Activated CD4-positive, CD25-positive, alpha-beta regulatory T cell treated with anti-CD3 and anti-CD28 coated beads, Interleukin-2, amount 50 U/mL, for 72 hours (primary cell): ENCODE measurements around the gene CPLX3.

Source experiments
- DNase-seq: peaks from one replicate; pipeline ENCODE4 v3.0.0; 2021

The CPLX3 gene

DNA sequence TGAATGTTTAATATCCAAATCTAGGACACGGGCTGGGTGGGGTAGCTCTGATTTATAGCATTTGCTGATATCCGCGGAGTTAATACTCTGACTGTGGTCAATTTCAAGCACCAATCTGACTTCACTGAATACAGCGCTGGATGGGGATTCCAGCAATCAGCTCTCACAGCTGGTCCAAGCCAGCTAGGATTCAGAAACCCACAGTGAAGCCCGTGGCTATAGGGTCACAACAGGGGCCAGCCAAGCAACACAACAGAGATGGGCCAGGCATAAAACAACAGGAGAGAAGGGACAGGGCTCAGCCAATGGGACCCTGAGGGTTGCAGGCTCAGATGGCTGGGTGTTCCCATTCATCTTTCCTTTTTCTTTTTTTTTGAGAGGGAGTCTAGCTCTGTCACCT, 19.1 kb upstream of the CPLX3 start:
- no peak for DNase-seq

DNA sequence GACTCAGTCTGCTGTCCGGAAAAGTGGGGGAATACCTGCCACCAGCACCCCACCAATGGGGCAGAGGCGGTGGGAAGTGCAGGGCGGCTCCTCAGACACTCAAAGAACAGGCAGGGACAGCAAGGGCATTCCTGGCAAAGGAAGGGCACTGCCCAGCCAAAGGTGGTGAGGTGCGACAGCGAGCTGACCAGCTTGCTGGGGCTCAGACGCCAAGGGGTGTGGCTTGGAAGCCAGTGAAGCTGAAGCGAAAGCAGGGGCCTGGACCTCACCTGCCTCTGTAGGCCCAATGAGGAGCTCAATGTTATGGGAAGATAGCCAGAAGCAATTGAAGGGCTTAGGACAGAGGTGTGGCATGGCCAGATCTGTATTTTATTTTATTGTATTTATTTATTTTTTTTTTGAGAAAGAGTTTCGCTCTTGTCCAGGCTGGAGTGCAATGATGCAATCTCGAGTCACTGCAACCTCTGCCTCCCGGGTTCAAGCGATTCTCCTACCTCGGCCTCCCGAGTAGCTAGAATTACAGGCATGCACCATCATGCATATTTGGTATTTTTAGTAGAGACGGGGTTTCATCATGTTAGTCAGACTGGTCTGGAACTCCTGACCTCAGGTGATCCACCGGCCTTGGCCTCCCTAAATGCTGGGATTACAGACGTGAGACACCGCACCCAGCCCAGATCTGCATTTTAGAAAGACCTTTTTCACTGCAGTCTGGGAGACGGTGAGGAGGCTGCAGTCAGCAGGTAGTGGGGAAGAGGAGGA, 18.2 kb upstream of the CPLX3 start:
- DNase-seq: no peak

DNA sequence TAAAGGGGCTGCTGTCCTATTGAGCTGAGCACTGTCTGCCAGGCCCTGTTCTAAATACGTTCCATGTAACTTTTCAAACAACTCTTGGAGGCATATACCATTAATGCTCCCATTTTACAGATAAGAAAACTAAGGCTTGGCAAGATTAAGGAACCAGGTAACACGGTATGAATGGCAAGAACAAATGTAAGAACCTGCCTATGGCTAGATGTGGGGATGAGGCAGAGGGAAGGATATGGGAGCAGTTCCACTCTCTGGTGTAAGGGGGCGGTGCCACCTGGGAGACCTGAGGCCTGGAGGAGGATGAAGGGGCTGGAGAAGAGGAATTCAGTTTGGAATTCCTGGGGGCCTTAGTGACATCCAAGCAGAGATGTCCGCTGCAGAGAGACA, 17.6 kb upstream of the CPLX3 start:
- no peak for DNase-seq

DNA sequence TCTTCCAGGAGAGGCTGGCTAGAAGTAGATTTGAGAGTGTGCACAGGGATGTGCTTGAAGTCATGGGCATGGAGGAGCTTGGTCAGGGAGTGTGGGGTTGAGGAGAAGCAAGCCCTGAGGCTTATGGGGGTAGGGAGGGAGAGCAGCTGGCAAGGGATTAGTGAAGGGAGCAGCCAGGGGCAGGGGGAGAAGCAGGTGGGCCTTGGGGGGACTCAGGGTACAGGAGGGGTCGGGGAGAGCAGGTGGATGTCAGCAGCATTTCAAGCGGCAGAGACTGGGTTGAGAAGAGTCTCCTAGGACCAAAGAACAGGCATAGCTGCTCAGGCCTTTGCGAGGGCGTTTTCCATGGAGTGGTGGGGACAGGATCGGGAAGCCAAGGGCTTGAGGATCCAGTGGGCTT, 17.2 kb upstream of the CPLX3 start:
- DNase-seq: no peak

DNA sequence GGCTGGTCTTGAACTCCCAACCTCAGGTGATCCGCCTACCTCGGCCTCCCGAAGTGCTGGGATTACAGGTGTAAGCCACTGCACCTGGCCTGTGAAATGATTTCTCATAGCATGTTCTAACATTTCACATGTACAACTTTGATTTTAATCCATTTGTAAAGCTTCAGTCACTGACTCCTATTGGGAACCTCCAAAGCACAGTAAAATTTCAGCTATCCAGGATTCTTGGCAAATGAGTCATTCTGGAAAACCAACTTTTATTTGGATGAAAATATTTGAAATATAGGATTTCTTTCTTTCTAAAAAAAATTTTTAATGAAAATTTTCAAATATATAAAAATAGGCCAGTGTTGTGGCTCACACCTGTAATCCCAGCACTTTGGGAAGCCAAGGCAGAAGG, 16.5 kb upstream of the CPLX3 start:
- DNase-seq: no peak

GRCh38 chr15:74812533-74812932, 13.9 kb upstream of the CPLX3 start, which contains the start of gene LMAN1L:
TSS of gene LMAN1L (plus strand) at chr15:74812835. CDS start at chr15:74812855, 20 bp downstream.
- no peak for DNase-seq

- DNase-seq: no peak
Observed at GRCh38 chr15:74815121-74815934, 11.1 kb upstream of the CPLX3 start.

DNA sequence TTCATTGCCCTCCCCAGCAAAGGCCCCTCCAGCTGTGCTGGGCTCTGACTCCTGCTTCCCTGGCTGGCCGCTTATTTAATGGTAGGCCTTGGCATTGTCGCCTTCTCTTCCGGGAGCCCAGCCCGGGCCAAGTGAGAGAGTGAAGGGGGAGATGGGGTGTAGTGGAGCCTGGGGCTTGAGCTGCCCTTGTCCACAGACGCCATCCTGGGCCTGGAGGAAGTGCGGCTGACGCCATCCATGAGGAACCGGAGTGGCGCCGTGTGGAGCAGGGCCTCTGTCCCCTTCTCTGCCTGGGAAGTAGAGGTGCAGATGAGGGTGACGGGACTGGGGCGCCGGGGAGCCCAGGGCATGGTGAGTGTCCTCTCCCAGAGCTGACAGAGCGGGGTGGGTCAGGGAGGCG, 10.5 kb upstream of the CPLX3 start:
- no peak for DNase-seq

GRCh38 chr15:74816624-74817369, 9.6 kb upstream of the CPLX3 start:
- DNase-seq: no peak

- no peak for DNase-seq
Observed at GRCh38 chr15:74817370-74817737, 9.1 kb upstream of the CPLX3 start.

DNA sequence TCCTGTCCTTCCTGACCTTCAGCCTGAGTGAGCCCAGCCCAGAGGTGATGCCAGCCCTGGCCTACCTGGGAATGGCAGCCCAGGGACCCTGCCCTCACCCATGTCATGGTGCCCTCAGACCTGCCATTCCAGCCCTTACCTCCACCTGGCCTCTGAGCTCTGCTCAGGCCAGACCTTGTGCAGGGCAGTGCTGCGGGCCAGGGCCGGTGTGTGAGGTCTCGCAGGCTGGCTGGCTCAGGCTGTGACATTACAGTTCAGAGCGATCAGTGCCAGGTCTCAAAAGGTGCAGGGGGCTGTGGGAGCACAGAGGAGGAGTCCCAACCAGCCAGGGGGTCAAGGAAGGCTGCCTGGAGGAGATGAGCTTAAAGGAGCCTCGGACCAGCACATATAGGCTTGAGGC, 6.4 kb upstream of the CPLX3 start:
- DNase-seq: no peak

GRCh38 chr15:74821091-74821789, 5.2 kb upstream of the CPLX3 start:
- DNase-seq: no peak

- DNase-seq: no peak
Observed at GRCh38 chr15:74821790-74822158, 4.7 kb upstream of the CPLX3 start.

DNA sequence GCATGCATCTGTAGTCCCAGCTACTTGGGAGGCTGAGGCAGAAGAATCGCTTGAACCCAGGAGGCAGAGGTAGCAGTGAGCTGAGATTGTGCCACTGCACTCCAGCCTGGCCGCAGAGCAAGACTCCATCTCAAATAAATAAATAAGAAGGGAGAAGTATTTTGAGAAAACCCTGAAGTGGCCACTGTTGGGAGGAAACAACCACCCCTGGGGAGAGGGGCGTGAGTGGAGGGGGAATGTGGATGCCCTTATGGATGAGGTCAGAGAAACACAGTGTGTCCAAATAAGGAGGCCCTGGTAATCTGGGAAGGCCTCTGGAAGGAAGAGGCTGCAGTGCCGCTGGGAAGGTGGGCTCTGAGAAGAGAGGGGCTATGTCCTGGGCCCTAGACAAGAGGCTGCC, 4.2 kb upstream of the CPLX3 start:
- no peak for DNase-seq

DNA sequence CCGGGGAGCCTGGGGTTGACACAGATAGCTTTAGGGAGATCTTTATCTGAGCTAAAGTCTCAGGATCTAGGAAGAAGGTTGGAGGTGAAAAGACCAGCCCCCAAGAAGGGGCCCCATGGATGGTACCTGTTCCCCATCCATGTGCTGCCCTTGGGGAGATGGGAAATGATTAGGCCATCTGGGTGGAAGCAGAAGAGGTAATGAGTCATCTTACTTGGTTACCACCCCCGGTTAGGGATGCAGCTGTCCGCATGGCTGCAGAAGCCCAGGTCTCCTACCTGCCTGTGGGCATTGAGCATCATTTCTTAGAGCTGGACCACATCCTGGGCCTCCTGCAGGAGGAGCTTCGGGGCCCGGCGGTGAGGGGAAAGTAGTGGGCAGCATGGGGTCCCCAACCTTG, 3.1 kb upstream of the CPLX3 start:
- no peak for DNase-seq

DNA sequence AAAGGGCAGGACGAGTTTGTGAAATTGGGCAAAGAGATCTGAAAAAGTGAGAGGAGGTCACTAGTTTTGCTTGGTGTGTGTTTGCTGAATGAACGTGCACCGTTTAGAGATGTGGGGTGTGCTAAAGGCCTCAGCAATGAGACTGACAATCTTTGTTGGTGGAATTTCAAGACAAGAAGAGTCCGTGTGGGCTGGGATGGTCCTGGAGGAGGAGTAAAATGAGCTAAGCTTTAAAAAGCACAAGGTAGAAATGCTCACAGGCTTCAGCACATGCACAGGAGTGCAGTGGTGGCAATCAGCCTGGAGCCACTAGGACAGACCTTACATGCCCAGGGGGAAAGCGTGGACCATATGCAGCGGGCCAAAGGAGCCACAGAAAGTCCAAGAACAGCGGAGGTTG, 1.5 kb upstream of the CPLX3 start:
- no peak for DNase-seq

DNA sequence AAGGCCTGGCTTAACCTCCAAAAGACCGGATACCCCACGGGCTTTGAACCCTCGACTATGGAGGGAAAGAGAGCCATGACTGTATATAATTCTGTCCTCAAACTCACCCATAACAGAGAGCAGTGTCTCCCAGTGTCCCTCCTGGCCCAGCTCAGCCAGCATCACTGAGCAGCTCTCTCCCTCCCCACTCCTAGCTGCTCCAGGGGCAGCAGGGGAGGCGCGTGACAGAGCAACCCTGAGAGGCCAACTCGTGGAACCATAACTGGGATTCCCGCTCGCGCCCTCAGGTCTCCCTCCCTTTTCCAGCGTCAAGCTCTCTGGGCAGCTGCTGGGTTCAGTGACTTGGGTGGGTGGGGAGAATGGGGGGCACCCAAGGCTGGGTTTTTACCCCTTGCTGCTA, 561 bp upstream of the CPLX3 start:
- no peak for DNase-seq

DNA sequence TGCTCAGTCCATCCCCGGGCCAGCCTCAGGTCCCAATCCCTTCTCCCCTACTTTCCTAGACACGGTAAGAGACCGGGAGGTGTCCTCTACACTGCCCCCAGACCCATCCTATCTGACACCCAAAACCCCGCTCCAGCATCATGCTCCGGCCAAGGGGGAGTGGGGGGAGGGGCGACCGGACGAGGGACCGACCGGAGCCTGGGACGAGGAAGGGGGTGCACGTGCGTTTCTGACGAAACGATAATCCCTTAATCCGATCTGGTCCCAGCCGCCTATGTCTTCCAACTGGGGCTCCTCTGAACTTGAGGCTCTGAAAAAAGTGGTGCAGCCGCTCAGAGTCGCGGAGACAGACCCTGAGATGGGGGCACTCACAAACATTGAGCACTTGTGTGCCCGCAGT, 494 bp downstream of the CPLX3 start:
- DNase-seq: no peak

DNA sequence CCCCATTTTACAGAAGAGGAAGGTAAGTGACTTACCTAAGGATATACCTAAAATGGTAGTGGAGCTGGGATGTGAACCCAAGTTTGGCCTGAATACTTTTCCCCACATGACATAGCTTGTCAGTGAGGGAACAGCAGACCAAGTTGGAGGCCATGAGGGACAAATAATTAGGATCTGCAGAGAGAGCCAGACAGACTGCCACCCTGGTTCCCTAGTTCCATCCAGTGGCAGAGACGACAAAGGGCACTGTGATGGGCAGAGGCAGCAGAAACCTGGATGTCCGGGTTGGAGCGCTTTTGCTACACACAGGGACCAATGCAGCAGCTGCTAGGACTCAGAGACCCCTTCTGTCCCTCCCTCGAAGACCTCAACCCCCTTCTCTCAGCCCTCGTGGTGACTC, 1.2 kb downstream of the CPLX3 start:
- DNase-seq: no peak

- DNase-seq: no peak
Observed at GRCh38 chr15:74828835-74829234, 2.4 kb downstream of the CPLX3 start.

GRCh38 chr15:74829486-74829885, 3.1 kb downstream of the CPLX3 start:
- DNase-seq: no peak

DNA sequence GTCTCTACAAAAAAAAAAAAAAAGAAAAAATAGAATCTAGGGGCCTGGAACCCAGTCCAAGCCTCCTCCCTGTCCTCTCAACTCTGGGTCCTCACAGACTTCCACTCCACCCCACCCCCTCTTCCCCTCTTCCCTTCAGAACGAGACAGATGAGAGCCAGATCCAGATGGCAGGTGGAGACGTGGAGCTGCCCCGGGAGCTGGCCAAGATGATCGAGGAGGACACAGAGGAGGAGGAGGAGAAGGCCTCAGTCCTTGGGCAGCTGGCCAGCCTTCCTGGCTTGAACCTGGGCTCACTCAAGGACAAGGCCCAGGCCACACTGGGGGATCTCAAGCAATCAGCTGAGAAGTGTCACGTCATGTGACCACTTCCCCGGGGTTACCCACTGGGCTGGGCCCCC, 3.6 kb downstream of the CPLX3 start:
- DNase-seq: no peak

DNA sequence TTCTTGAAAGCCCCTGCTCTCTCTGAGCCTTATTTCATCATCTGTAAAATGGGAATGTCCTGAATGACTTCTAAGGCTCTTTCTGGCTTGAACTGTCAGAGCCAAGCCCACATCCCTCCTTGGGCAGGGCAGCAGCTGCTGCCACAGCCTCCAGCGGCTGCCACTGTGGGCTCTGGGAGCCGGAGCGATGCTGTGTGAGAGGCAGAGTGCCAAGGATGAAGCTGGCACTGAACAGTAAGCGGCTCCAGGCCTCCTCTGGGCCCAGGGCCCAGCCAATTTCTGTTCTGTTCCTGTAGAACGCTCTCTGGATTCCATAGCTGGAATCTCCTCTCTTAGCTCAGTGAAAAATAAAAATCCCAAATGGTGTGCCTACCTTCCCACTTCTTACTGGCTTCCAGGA, 4.4 kb downstream of the CPLX3 start:
- DNase-seq: no peak
